Kidney (tissue), 14 donors: ENCODE data around the gene CSNK1G3. TPM values are rescaled to one million over a fixed set of nuclear protein-coding genes. Genes with fewer than 3 reads are reported as not detected.

Experiments
- DNase-seq, 5 donors: peaks; one replicate each; pipeline ENCODE4 v3.0.0-alpha.2; 2013 to 2020
- FAIRE-seq: peaks from 2 replicates; lab custom pipeline; 2012; peaks lifted over from hg19 to GRCh38; lab: Jason Lieb, UNC
- H3K27ac ChIP-seq, 2 donors: one replicate each; pipeline ENCODE4 v1.7.0; 2013; ENCODE audit warnings: low read depth in 2 of 2, low read length in 2 of 2, inconsistent platforms in 1 of 2
- H3K27me3 ChIP-seq: one replicate; pipeline ENCODE4 v1.7.1; 2013; ENCODE audit warnings: low read length, inconsistent platforms; ENCODE audit not compliant: control insufficient read depth, insufficient read depth
- H3K36me3 ChIP-seq, 3 donors: one replicate each; pipeline versions ENCODE4 v1.7.0 to v1.7.1; 2013; ENCODE audit warnings: low read length in 3 of 3, control low read depth in 1 of 3, inconsistent platforms in 1 of 3; ENCODE audit not compliant: insufficient read depth in 3 of 3, control insufficient read depth in 2 of 3
- H3K4me1 ChIP-seq, 3 donors: one replicate each; pipeline versions ENCODE4 v1.7.0 to v1.7.1; 2013; ENCODE audit warnings: low read length in 3 of 3, inconsistent platforms in 1 of 3, low read depth in 1 of 3; ENCODE audit not compliant: control insufficient read depth in 2 of 3, insufficient read depth in 2 of 3
- H3K4me3 ChIP-seq, 3 donors: one replicate each; pipeline versions ENCODE4 v1.7.0 to v1.8.1; 2013; ENCODE audit warnings: low read length in 3 of 3, control low read depth in 1 of 3, inconsistent platforms in 1 of 3
- H3K9ac ChIP-seq, 3 donors: one replicate each; pipeline versions ENCODE4 v1.7.0 to v1.7.1; 2013; ENCODE audit warnings: low read length in 3 of 3, control low read depth in 1 of 3, inconsistent platforms in 1 of 3
- H3K9me3 ChIP-seq, 3 donors: one replicate each; pipeline versions ENCODE4 v1.7.0 to v1.7.1; 2013; ENCODE audit warnings: low read length in 3 of 3, control low read depth in 1 of 3, inconsistent platforms in 1 of 3; ENCODE audit not compliant: control insufficient read depth in 2 of 3, insufficient read depth in 1 of 3
- CTCF ChIP-seq: IDR thresholded peaks from 3 replicates; pipeline ENCODE4 v1.5.1; 2012; ENCODE audit warnings: mild to moderate bottlenecking, moderate library complexity, borderline replicate concordance; ENCODE audit not compliant: insufficient read depth; ENCODE audit errors: extremely low read depth
- intact Hi-C: fragments of 100-400 bp; cut with DNase I; formaldehyde crosslinking; loops from one replicate; pipeline ENCODE4 v1.11.1; 2022
- polyA plus RNA-seq: library from polyadenylated mRNA; stranded (reverse); fragments of 350-450 nt; fragmentation: Illumina TruSeq; extraction: RNeasy Lipid Tissue Mini Kit (QIAGEN cat#74804); gene quantifications from one replicate; pipeline ENCODE4 v1.2.3, GENCODE V29; 2014; ENCODE audit warnings: low read depth, low replicate concordance; ENCODE audit not compliant: insufficient read depth
- total RNA-seq: library from RNA; stranded (reverse); fragmentation: NEBNext Ultra II Directional; extraction: Animal tissue kit (Norgen Biotek cat#: 25700); gene quantifications from one replicate; pipeline ENCODE4 v1.2.1, GENCODE V29; 2021
- donor health status: control.
- donor health status: control.
- donor health status: control.
- donor health status: control.
- donor health status: control.
- donor health status: DM: yes; HTN: yes; CAD: no.
- donor health status: Normal renal cell carcinoma (clear cell type).

CSNK1G3 gene
- total and polyA plus RNA-seq, 2 donors from 2014 or later: 8.1 to 39.1 TPM

GRCh38 chr5:123639244-123639643 is 127.3 kb downstream of the CSNK1G3 start:
- intact Hi-C loops: no loop called here
- TF ChIP-seq CTCF: no peak
- H3K9me3 ChIP-seq: no peaks in the 10 kb centered on the region
- no peak for DNase-seq
- no peaks in the 10 kb centered on the region for H3K27me3 ChIP-seq
- no peaks in the 10 kb centered on the region for H3K36me3 ChIP-seq
- FAIRE-seq: no peak
- H3K4me3 ChIP-seq: no peak overlapping the region
- H3K27ac ChIP-seq: no peak overlapping the region
- H3K4me1 ChIP-seq: no peaks in the 10 kb centered on the region
- H3K9ac ChIP-seq: no peak overlapping the region

- TF ChIP-seq CTCF: no peak
- no peaks in the 10 kb centered on the region for H3K27me3 ChIP-seq
- no peak overlapping the region for H3K27ac ChIP-seq
- no peak overlapping the region for H3K4me3 ChIP-seq
- no peak overlapping the region for H3K9ac ChIP-seq
- DNase-seq (no peak), FAIRE-seq (no peak)
- H3K9me3 ChIP-seq: no peaks in the 10 kb centered on the region
- intact Hi-C loops: no loop called here
- no peaks in the 10 kb centered on the region for H3K36me3 ChIP-seq
- H3K4me1 ChIP-seq: no peaks in the 10 kb centered on the region
These were observed 133.1 kb downstream of the CSNK1G3 start for GRCh38 chr5:123645024-123645603.

GRCh38 chr5:123647066-123647465 is 135.1 kb downstream of the CSNK1G3 start:
- intact Hi-C loops: no loop called here
- Histone ChIP-seq H3K27ac (no peak overlapping the region), H3K27me3 (no peaks in the 10 kb centered on the region), H3K4me1 (no peaks in the 10 kb centered on the region), H3K4me3 (no peak overlapping the region), H3K36me3 (no peaks in the 10 kb centered on the region), H3K9me3 (no peaks in the 10 kb centered on the region), H3K9ac (no peak overlapping the region)
- no peak for FAIRE-seq
- no peak for TF ChIP-seq CTCF
- no peak for DNase-seq

GRCh38 chr5:123651234-123651633 is 139.3 kb downstream of the CSNK1G3 start:
- FAIRE-seq: no peak

More at GRCh38 chr5:123651234-123651633, 139.3 kb downstream of the CSNK1G3 start:
- no peak overlapping the region for H3K4me3 ChIP-seq
- intact Hi-C loops: no loop called here
- no peak overlapping the region for H3K9ac ChIP-seq
- no peak overlapping the region for H3K27ac ChIP-seq
- no peaks in the 10 kb centered on the region for H3K27me3 ChIP-seq
- no peaks in the 10 kb centered on the region for H3K9me3 ChIP-seq
- no peak for TF ChIP-seq CTCF
- no peaks in the 10 kb centered on the region for H3K4me1 ChIP-seq
- H3K36me3 ChIP-seq: no peaks in the 10 kb centered on the region
- DNase-seq: no peak
